ENCODE results near the gene NHLRC1.

- TF ChIP-seq GATA3 (IDR thresholded peaks at IDR 0.05; ENCODE audit: low read depth, low read length) = no peak
- no peak for TF ChIP-seq GATA2 (IDR thresholded peaks at IDR 0.05; ENCODE audit: low read depth, low read length)
Measured at GRCh38 chr6:18136260-18136659, 13.8 kb upstream of the NHLRC1 start.
